Measurements from ENCODE around the gene LRRC7. TPM values are rescaled to one million over a fixed set of nuclear protein-coding genes. Genes with fewer than 3 reads are reported as not detected.

Gene LRRC7
- total and polyA plus RNA-seq, 2 of the 8 experiments (the other 6 are each of a cell fraction or from before 2014, with no cell fraction given), result 0.03 to 0.17 TPM

- Histone ChIP-seq H3K79me2 (ENCODE audit: control insufficient read depth in 1 of 2, insufficient read depth in 2 of 2, low read length in 2 of 2) (no peaks in the 10 kb centered on the region), H3K9me3 (ENCODE audit: insufficient read depth in 2 of 2, low read depth in 1 of 2, low read length in 1 of 2) (no peaks in the 10 kb centered on the region), H3K4me1 (replicated peaks in 1 of 4; ENCODE audit: control insufficient read depth in 3 of 4, insufficient read depth in 4 of 4, low read length in 3 of 4) (no peaks in the 10 kb centered on the region), H3K36me3 (ENCODE audit: control insufficient read depth in 2 of 4, insufficient read depth in 4 of 4, low read length in 3 of 4) (no peaks in the 10 kb centered on the region), H3K79me1 (ENCODE audit: low read depth, low read length) (no peaks in the 10 kb centered on the region), H2BK12ac (ENCODE audit: low read depth, low read length) (no peak overlapping the region), H3K9ac (replicated peaks in 1 of 4; ENCODE audit: extremely low read depth in 1 of 4, low read depth in 3 of 4, low read length in 3 of 4) (no peak overlapping the region), H3K27me3 (replicated peaks in 1 of 4; ENCODE audit: control insufficient read depth in 3 of 4, extremely low read depth in 1 of 4, insufficient read depth in 3 of 4, low read length in 3 of 4) (no peaks in the 10 kb centered on the region), H4K8ac (ENCODE audit: extremely low read depth, insufficient read depth, low read length) (no peak overlapping the region), H4K20me1 (replicated peaks in 1 of 2; ENCODE audit: control insufficient read depth in 1 of 2, insufficient read depth in 2 of 2, low read length in 2 of 2) (no peaks in the 10 kb centered on the region), H2BK20ac (ENCODE audit: low read length) (no peak overlapping the region), H3K23ac (ENCODE audit: insufficient read length) (no peak overlapping the region), H3K14ac (ENCODE audit: insufficient read length) (no peak overlapping the region), H2BK15ac (ENCODE audit: low read length) (no peak overlapping the region), H3K4me2 (ENCODE audit: insufficient read depth in 1 of 2, low read depth in 2 of 2, low read length in 2 of 2) (peak overlapping the region in 1 of 2 experiments; percentile 39; a peak in 1 of 4 replicates), H3K56ac (replicated peaks; ENCODE audit: insufficient read length, low read depth, low read length) (no peak overlapping the region), H2AFZ (ENCODE audit: low read length) (no peak overlapping the region), H4K5ac (ENCODE audit: insufficient read length, low read depth, low read length) (no peak overlapping the region), H2BK120ac (replicated peaks; ENCODE audit: low read depth, low read length) (no peak overlapping the region), H3K4ac (replicated peaks; ENCODE audit: insufficient read length, low read depth, low read length) (no peak overlapping the region), H3K4me3 (ENCODE audit: extremely low read depth in 1 of 4, insufficient read depth in 2 of 4, low read depth in 3 of 4, low read length in 4 of 4) (peak overlapping the region in 1 of 4 experiments; percentile 22; a peak in 1 of 8 replicates), H2BK5ac (ENCODE audit: low read depth, low read length) (no peak overlapping the region), H3K18ac (ENCODE audit: extremely low read depth, low read length) (no peak overlapping the region), H2AK5ac (ENCODE audit: low read depth, low read length) (no peak overlapping the region), H4K91ac (replicated peaks; ENCODE audit: insufficient read length, low read length) (no peak overlapping the region), H3K23me2 (ENCODE audit: low read depth, low read length) (no peaks in the 10 kb centered on the region), H3K27ac (ENCODE audit: low read depth, low read length) (no peak overlapping the region)
- DNase-seq (ENCODE audit: low read depth in 1 of 2, low spot score in 2 of 2) (no peak), FAIRE-seq (peak; percentile 95)
- 15% methylated on average over 3 of the region's 3 CpGs; no CpG with 5 or more reads in 1 of the 2 experiments for WGBS, 2 experiments (ENCODE audit: extremely low coverage in 1 of 2, insufficient coverage in 1 of 2, insufficient read length in 1 of 2, insufficient replicate concordance in 2 of 2, low coverage in 1 of 2, low lambda C conversion rate in 2 of 2, missing lambda C conversion rate in 1 of 2)
- ChIA-PET POLR2A (ENCODE audit: partially characterized antibody) (interaction anchor here (1.2 kb wide), 1 partner anchor 8 kb away, joined by 6 read pairs; no protein-coding TSS in a partner anchor), CTCF (ENCODE audit: partially characterized antibody) (interaction anchor here (0.6 to 1.6 kb wide), 5 partner anchors 47 to 179 kb away, joined by 3 to 4 read pairs (median 3); no protein-coding TSS in a partner anchor)
- TF ChIP-seq RAD21 (IDR thresholded peaks at IDR 0.05 in 1 of 2, conservative IDR thresholded peaks at IDR 0.05 in 1 of 2; ENCODE audit: low read depth in 2 of 2, low read length in 2 of 2), result peak; percentile 76 to 80
- TF ChIP-seq EGR1 (IDR thresholded peaks at IDR 0.05; ENCODE audit: borderline replicate concordance, low read depth, low read length), result no peak
- TF ChIP-seq GABPA (IDR thresholded peaks at IDR 0.05; ENCODE audit: borderline replicate concordance, insufficient read depth, low read length), result no peak
- TF ChIP-seq TAF7 (optimal IDR thresholded peaks at IDR 0.05; ENCODE audit: borderline replicate concordance, low read depth, low read length), result no peak
These were observed 466.7 kb downstream of the LRRC7 start for GRCh38 chr1:70034403-70034802.
